GM18868 (cell line): ENCODE measurements around the gene JARID2.

ENCODE experiments used
- ATAC-seq: cut with Tn5 transposase; IDR thresholded peaks from one replicate; pipeline ENCODE4 v1.9.1; 2021; ENCODE audit warnings: mild to moderate bottlenecking, moderate library complexity; ENCODE audit not compliant: unreplicated experiment

JARID2 gene

GRCh38 chr6:15263780-15264374 lies 18.0 kb downstream of the JARID2 start:
- no peak for ATAC-seq

- ATAC-seq: no peak
These were observed 18.5 kb downstream of the JARID2 start for GRCh38 chr6:15264412-15264811.

GRCh38 chr6:15264902-15265761 lies 19.3 kb downstream of the JARID2 start:
- no peak for ATAC-seq

- no peak for ATAC-seq
These were observed 19.9 kb downstream of the JARID2 start for GRCh38 chr6:15265787-15266186.

- peak; percentile 46 for ATAC-seq
These were observed 20.6 kb downstream of the JARID2 start for GRCh38 chr6:15266423-15266996.

- ATAC-seq: no peak
These were observed 21.4 kb downstream of the JARID2 start for GRCh38 chr6:15267221-15267620.

- no peak for ATAC-seq
These were observed 22.5 kb downstream of the JARID2 start for GRCh38 chr6:15268137-15268908.

- ATAC-seq: no peak
These were observed 23.1 kb downstream of the JARID2 start for GRCh38 chr6:15269011-15269410.

- ATAC-seq: no peak
These were observed 23.8 kb downstream of the JARID2 start for GRCh38 chr6:15269619-15270018.

GRCh38 chr6:15270402-15270801 lies 24.5 kb downstream of the JARID2 start:
- ATAC-seq: no peak

- ATAC-seq: no peak
These were observed 26.7 kb downstream of the JARID2 start for GRCh38 chr6:15272562-15272961.

- no peak for ATAC-seq
These were observed 29.0 kb downstream of the JARID2 start for GRCh38 chr6:15274692-15275387.

GRCh38 chr6:15276036-15276985 lies 30.4 kb downstream of the JARID2 start:
- ATAC-seq: no peak

GRCh38 chr6:15279047-15279661 lies 33.3 kb downstream of the JARID2 start:
- no peak for ATAC-seq

GRCh38 chr6:15280028-15280427 lies 34.2 kb downstream of the JARID2 start:
- no peak for ATAC-seq

GRCh38 chr6:15280961-15281360 lies 35.1 kb downstream of the JARID2 start:
- ATAC-seq: no peak

GRCh38 chr6:15282334-15282733 lies 36.5 kb downstream of the JARID2 start:
- ATAC-seq: no peak

GRCh38 chr6:15283986-15284361 lies 38.1 kb downstream of the JARID2 start:
- ATAC-seq: no peak

GRCh38 chr6:15284743-15285142 lies 38.9 kb downstream of the JARID2 start:
- ATAC-seq: no peak
